ENCODE data around the gene RBPJL. TPM values are rescaled to one million over a fixed set of nuclear protein-coding genes. Genes with fewer than 3 reads are reported as not detected.
A peak's percentile ranks its signal among the peaks of the same experiment; 100 is the strongest.

RBPJL gene
- total and polyA plus RNA-seq, 2 of the 13 experiments (the other 11 are each of a cell fraction or from before 2014, with no cell fraction given): not detected

- TF ChIP-seq ZNF496 (CRISPR knock-in tag; IDR thresholded peaks at IDR 0.05; ENCODE audit: insufficient replicate concordance) (no peak), SETDB1 (CRISPR knock-in tag; IDR thresholded peaks at IDR 0.05; ENCODE audit: borderline replicate concordance) (no peak), TMF1 (CRISPR knock-in tag; IDR thresholded peaks at IDR 0.05; ENCODE audit: low read depth) (0 out of 2 replicates have a peak, but pooled peaks have one; percentile 31), TCF12 (IDR thresholded peaks at IDR 0.05) (no peak), TCF12 (CRISPR knock-in tag; IDR thresholded peaks at IDR 0.05) (no peak; the same call in 1 of the 2 replicates), EZH2 (conservative IDR thresholded peaks at IDR 0.05; ENCODE audit: low read depth, low read length) (no peak), WIZ (CRISPR knock-in tag; IDR thresholded peaks at IDR 0.05) (no peak; the same call in 1 of the 2 replicates), RFXANK (CRISPR knock-in tag; IDR thresholded peaks at IDR 0.05) (peak; percentile 27; the same call in 1 of the 2 replicates), ZHX1 (CRISPR knock-in tag; IDR thresholded peaks at IDR 0.05; ENCODE audit: low read depth) (peak; percentile 95; the same call in 1 of the 2 replicates), ZBTB46 (CRISPR knock-in tag; IDR thresholded peaks at IDR 0.05; ENCODE audit: borderline replicate concordance) (peak; percentile 97), CREBL2 (CRISPR knock-in tag; IDR thresholded peaks at IDR 0.05; ENCODE audit: borderline replicate concordance) (peak; percentile 85; the same call in 1 of the 2 replicates), PCBP1 (IDR thresholded peaks at IDR 0.05; ENCODE audit: borderline replicate concordance, low read depth, low read length) (peak; percentile 95), BHLHE40 (IDR thresholded peaks at IDR 0.05; ENCODE audit: low read length) (peak; percentile 85), GABPB1 (CRISPR knock-in tag; IDR thresholded peaks at IDR 0.05) (peak; percentile 99), MED8 (CRISPR knock-in tag; IDR thresholded peaks at IDR 0.05; ENCODE audit: insufficient replicate concordance) (peak; percentile 45), ZNF552 (CRISPR knock-in tag; IDR thresholded peaks at IDR 0.05; ENCODE audit: borderline replicate concordance) (no peak; the same call in 1 of the 2 replicates), GATA4 (IDR thresholded peaks at IDR 0.05; ENCODE audit: borderline replicate concordance, low read depth) (peak; percentile 53; the same call in 1 of the 2 replicates)
- TF ChIP-seq, protein P1, sequence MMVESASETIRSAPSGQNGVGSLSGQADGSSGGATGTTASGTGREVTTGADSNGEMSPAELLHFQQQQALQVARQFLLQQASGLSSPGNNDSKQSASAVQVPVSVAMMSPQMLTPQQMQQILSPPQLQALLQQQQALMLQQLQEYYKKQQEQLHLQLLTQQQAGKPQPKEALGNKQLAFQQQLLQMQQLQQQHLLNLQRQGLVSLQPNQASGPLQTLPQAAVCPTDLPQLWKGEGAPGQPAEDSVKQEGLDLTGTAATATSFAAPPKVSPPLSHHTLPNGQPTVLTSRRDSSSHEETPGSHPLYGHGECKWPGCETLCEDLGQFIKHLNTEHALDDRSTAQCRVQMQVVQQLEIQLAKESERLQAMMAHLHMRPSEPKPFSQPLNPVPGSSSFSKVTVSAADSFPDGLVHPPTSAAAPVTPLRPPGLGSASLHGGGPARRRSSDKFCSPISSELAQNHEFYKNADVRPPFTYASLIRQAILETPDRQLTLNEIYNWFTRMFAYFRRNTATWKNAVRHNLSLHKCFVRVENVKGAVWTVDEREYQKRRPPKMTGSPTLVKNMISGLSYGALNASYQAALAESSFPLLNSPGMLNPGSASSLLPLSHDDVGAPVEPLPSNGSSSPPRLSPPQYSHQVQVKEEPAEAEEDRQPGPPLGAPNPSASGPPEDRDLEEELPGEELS (CRISPR knock-in tag; IDR thresholded peaks at IDR 0.05): peak; percentile 56
- TF ChIP-seq, protein P2, sequence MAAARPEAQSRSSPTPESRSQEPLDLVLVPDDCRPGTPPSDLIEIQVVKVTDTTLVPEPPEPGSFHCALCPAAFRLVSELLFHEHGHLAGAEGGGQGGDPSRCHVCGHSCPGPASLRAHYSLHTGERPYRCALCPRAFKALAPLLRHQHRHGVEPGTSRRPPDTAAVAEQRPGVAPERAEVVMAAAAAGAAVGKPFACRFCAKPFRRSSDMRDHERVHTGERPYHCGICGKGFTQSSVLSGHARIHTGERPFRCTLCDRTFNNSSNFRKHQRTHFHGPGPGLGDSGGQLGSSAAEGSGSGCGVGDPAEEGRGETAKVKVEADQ (CRISPR knock-in tag; IDR thresholded peaks at IDR 0.05; ENCODE audit: borderline replicate concordance): peak; percentile 91
- TF ChIP-seq, protein P3, sequence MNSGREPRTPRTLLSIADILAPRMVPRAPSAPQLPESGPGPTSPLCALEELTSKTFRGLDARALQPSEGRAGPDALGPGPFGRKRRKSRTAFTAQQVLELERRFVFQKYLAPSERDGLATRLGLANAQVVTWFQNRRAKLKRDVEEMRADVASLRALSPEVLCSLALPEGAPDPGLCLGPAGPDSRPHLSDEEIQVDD (CRISPR knock-in tag; IDR thresholded peaks at IDR 0.05; ENCODE audit: borderline replicate concordance): no peak
These were observed 56.4 kb downstream of the RBPJL start, which contains the start of gene SYS1 (continued) for GRCh38 chr20:45362804-45363610.

Data from HepG2 (cell line).